ENCODE measurements around the gene SLC7A6OS. TPM values are rescaled to one million over a fixed set of nuclear protein-coding genes. Genes with fewer than 3 reads are reported as not detected.

The SLC7A6OS gene
- total RNA-seq, 2 experiments from 2014 or later, result 28.6 to 33.4 TPM

DNA sequence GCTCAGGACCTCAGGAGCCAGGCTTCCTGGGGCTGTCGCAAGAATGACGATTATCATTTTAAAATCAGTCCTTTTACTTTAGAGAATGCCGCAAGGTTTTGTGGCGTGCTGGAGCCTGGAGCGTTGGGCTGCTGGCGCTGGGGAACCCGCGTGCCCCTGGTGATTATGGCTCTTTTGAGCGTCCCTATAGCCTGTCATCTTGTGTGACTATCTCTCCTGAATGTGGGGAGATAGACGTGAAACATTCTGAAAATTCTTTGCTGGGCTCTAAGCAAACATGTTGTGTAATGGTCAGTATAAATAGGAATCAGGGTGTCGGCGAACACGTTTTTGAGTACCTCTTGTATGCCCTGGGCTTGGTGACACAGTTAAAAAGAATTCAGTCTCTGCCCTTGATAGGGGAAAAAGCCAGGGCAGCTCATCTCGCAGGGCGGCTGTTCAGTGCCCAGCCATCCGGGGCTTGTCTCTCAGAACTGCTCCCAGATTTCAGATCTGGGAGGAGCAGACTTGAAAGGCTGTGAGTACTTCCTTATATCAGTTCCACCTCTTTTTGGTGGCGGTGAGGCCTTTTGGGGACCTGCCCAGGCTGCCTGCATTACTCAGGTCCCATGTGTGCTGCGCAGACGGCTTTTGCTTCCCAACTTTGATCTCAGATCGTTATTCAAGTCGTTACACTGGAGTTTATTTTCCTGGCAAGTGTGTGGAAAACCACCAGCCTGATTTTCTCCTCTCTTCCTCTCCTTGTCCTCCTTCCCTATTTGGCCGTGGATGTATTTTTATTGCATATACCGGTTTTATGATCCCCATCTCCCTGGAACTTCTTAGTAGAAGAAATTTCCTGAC lies 45.4 kb downstream of the SLC7A6OS start:
- Histone ChIP-seq H2AFZ (ENCODE audit: low read length) (peak overlapping the region; percentile 1; the same call in 1 of the 2 replicates), H3K79me2 (ENCODE audit: insufficient read depth, low read depth, low read length) (peaks cover 54% of the 10 kb centered on the region), H3K4me3 (ENCODE audit: low read depth, low read length, poor library complexity, severe bottlenecking) (peak overlapping the region; percentile 75), H3K27ac (ENCODE audit: low read depth, low read length, poor library complexity, severe bottlenecking) (peak overlapping the region; percentile 80), H3K4me1 (ENCODE audit: insufficient read depth, low read length, poor library complexity, severe bottlenecking) (peaks cover 58% of the 10 kb centered on the region), H3K4me2 (ENCODE audit: low read length) (peak overlapping the region; percentile 92), H3K36me3 (ENCODE audit: insufficient read depth, low read length) (peaks cover 31% of the 10 kb centered on the region), H3K9me2 (ENCODE audit: insufficient read depth, low read length) (no peaks in the 10 kb centered on the region), H4K20me1 (ENCODE audit: insufficient read depth, low read length) (peaks cover 8% of the 10 kb centered on the region; the same call in 1 of the 2 replicates), H3K9me3 (ENCODE audit: low read length) (no peaks in the 10 kb centered on the region)
- peak; percentile 54 for DNase-seq (ENCODE audit: low spot score)
- TF ChIP-seq, protein P1, sequence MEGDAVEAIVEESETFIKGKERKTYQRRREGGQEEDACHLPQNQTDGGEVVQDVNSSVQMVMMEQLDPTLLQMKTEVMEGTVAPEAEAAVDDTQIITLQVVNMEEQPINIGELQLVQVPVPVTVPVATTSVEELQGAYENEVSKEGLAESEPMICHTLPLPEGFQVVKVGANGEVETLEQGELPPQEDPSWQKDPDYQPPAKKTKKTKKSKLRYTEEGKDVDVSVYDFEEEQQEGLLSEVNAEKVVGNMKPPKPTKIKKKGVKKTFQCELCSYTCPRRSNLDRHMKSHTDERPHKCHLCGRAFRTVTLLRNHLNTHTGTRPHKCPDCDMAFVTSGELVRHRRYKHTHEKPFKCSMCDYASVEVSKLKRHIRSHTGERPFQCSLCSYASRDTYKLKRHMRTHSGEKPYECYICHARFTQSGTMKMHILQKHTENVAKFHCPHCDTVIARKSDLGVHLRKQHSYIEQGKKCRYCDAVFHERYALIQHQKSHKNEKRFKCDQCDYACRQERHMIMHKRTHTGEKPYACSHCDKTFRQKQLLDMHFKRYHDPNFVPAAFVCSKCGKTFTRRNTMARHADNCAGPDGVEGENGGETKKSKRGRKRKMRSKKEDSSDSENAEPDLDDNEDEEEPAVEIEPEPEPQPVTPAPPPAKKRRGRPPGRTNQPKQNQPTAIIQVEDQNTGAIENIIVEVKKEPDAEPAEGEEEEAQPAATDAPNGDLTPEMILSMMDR (conservative IDR thresholded peaks at IDR 0.05; ENCODE audit: low read length), result no peak
- TF ChIP-seq EZH2phosphoT487 (IDR thresholded peaks at IDR 0.05; ENCODE audit: borderline replicate concordance, low read depth, low read length), result no peak
- TSS peak; percentile 16 for BruUV-seq (replicated peaks)
- intact Hi-C loops (cut with micrococcal nuclease; ENCODE audit: unreplicated experiment), result no loop called here
- ChIA-PET POLR2A (interaction anchor here (0.8 to 2.7 kb wide), 2 partner anchors 12 to 46 kb away, joined by 3 to 13 read pairs; partner anchors contain the start of genes PRMT7 and SLC7A6OS), CTCF (ENCODE audit: unreplicated experiment) (interaction anchor here (0.7 to 2.2 kb wide), 3 partner anchors 20 to 61 kb away, joined by 3 to 15 read pairs (median 3); partner anchors contain the start of genes PRMT7 and SLC7A6OS)

GRCh38 chr16:68264128-68265077 lies 46.3 kb downstream of the SLC7A6OS start, which contains the start of gene SLC7A6:
Gene SLC7A6, plus strand, starts transcription at chr16:68264526. Its CDS starts 10,201 bp downstream, at chr16:68274727.
- H3K4me3 ChIP-seq (ENCODE audit: low read depth, low read length, poor library complexity, severe bottlenecking), result peak within 1 kb of the TSS; percentile 75
- ChIA-PET POLR2A (interaction anchor here (0.6 to 2.7 kb wide), 13 partner anchors 8 to 458 kb away, joined by 3 to 13 read pairs (median 3); partner anchors contain the start of genes PRMT7, SLC7A6OS and TSNAXIP1), CTCF (ENCODE audit: unreplicated experiment) (interaction anchor here (0.6 to 2.2 kb wide), 10 partner anchors 8 to 703 kb away, joined by 3 to 15 read pairs (median 4); partner anchors contain the start of genes PRMT7 and SLC7A6OS)
- peak within 1 kb of the TSS; percentile 92 for H3K4me2 ChIP-seq (ENCODE audit: low read length)
- TF ChIP-seq EZH2phosphoT487 (IDR thresholded peaks at IDR 0.05; ENCODE audit: borderline replicate concordance, low read depth, low read length), result no peak
- TF ChIP-seq, protein P1 (conservative IDR thresholded peaks at IDR 0.05; ENCODE audit: low read length), result peak; percentile 90
- peaks cover 59% of the 10 kb centered on the region for H3K4me1 ChIP-seq (ENCODE audit: insufficient read depth, low read length, poor library complexity, severe bottlenecking)
- H3K9me2 ChIP-seq (ENCODE audit: insufficient read depth, low read length), result no peaks in the 10 kb centered on the region
- H3K79me2 ChIP-seq (ENCODE audit: insufficient read depth, low read depth, low read length), result peaks cover 45% of the 10 kb centered on the region
- intact Hi-C loops (cut with micrococcal nuclease; ENCODE audit: unreplicated experiment), result loop anchor here (1.0 kb wide), 2 partner anchors 21 to 46 kb away; partner anchors contain the start of gene SLC7A6OS
- H4K20me1 ChIP-seq (ENCODE audit: insufficient read depth, low read length), result peaks cover 8% of the 10 kb centered on the region; the same call in 1 of the 2 replicates
- H3K36me3 ChIP-seq (ENCODE audit: insufficient read depth, low read length), result peaks cover 31% of the 10 kb centered on the region
- no TSS peak for BruUV-seq (replicated peaks)
- H3K9me3 ChIP-seq (ENCODE audit: low read length), result no peaks in the 10 kb centered on the region
- DNase-seq (ENCODE audit: low spot score), result peak; percentile 84
- H3K27ac ChIP-seq (ENCODE audit: low read depth, low read length, poor library complexity, severe bottlenecking), result peak within 1 kb of the TSS; percentile 80
- H2AFZ ChIP-seq (ENCODE audit: low read length), result peak within 1 kb of the TSS; percentile 76

Data from OCI-LY7 (cell line).